Measurements from ENCODE around the gene GSTCD.
"Not testable (repeated sequence)": the region's sequence is repeated elsewhere in the genome, so short reads cannot be mapped to it uniquely, and the experiment has no call there.

The GSTCD gene

GRCh38 chr4:105708181-105709080, at the start of gene GSTCD, which contains the start of gene INTS12:
Gene GSTCD (plus strand): TSS chr4:105708784. CDS start chr4:105717614, 8,830 bp downstream.
Gene INTS12 (minus strand): TSS chr4:105708689. CDS start chr4:105700005, 8,684 bp downstream.
- peak; percentile 88 for DNase-seq

DNA sequence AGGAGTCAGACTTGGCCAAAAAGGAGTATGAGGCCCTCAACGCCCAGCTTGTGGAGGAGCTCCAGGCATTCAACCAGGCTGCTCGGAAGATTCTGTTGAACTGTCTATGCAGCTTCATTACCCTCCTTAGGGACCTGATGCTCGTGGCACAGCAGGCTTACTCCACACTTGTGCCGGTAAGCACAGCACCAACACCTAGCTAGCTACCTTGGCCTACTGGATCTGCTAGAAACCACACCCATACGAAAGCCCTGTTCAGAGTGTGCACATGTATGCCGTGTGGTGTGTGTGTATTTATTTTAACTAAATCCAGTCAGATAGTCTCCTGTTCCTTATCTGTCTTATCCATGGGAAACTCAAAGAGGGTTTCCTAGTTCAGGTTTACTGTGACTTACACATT, 49.4 kb upstream of the GSTCD start:
- no peak for DNase-seq

DNA sequence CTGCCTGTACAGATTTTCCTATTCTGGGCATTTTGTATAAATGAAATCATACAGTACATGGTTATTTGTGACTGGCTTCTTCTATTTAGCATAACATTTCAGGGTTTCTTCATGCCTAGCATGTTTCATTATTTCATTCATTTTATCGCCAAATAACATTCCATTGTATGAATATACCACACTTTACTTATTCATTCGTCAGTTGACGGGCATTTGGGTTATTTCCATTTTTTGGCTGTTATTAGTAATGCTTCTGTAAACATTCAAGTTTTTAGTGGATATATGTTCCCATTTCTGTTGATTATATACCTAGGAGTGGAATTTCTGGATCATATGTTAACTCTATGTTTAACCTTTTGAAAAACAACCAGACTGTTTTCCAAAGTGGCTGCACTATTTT, 47.6 kb upstream of the GSTCD start:
- DNase-seq, result no peak

DNA sequence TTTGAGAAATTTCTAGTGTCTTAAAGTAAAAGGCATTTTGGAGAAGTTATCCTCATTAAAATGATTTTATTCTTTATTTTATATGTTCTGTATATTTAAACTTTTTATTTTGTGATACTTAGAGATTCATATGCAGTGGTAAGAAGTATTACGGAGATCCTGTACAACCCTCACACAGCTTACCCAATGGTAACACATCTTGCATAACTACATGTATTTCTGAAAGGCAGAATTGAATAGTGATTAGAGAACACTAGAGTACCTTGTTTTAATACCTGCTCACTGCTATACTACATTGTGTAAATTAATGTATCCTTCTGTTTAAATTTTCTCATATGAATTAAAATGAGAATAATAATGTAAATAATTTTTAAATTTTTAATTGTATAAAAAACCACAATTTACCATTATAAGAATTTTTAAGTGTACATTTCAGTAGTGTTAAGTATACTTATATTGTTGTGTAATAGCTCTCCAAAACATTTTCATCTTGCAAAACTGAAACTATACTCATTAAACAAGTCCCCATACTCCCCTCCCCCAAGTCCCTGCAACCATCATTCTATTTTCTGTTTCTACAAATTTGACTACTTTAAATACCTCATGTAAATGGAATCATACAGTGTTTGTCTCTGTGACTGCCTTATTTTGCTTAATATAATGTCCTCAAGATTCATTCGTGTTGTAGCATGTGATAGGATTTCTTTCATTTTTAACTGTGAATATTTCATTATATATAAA, 45.5 kb upstream of the GSTCD start:
- no peak for DNase-seq

- no peak for DNase-seq
Measured at GRCh38 chr4:105666693-105667092, 41.9 kb upstream of the GSTCD start.

DNA sequence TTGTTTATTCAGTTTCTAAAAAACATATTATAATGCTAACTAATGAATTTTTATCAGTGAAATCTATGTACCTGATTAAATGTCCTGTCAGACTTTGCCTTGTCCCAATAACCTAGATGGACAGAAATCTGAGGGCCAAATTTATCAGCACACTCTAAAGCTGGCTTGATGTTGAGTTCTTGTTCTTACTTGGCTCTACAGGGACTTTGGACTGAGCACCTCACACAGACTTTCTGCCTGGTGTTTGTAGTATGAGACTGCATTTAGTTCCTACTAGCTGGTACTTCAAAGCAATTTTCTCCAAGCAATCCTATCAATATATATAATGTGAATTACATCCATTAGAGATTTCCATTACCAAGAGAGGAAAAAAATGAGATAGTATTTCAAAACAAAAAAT, 37.9 kb upstream of the GSTCD start:
- DNase-seq, result no peak

DNA sequence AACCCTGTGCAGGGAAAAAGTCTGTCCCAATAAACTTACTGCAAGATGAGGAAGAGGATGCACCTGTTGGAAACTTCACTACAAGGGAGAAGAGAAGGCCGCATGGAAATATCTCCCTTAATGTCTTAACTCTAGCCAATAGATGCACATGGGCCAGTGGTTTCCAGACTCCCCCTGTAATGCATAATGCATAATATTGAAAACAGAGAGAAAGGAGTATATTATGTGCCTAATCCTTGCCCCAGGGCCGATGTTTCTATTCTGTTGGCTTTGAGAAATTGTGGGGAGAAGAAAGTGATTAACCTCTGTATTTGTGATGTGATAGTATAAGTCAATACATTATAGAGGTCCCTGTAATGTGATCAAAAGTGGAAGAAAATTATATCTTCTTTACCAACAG, 37.3 kb upstream of the GSTCD start:
- no peak for DNase-seq

DNA sequence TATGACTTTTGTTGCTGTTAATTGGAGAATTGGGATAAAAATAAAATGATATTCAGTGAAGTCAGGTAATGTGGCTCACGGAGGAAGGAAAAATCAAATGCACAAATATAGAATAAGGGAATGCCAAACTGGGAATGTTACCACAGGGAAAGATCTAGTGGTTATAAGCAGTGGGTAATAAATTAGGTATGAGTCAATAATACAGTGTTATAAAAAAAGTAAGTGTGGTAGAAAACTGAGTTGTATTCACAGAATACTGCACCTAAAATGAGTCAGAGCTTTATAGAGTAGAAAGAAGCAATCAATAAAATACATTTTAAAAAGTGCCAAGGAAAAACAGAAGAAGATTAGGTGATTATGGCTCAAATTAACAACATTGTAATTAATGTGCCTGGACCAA, 34.6 kb upstream of the GSTCD start:
- no peak for DNase-seq

- DNase-seq, result no peak
Measured at GRCh38 chr4:105677709-105678108, 30.9 kb upstream of the GSTCD start.

- DNase-seq, result no peak
Measured at GRCh38 chr4:105679186-105679585, 29.4 kb upstream of the GSTCD start.

- no peak for DNase-seq
Measured at GRCh38 chr4:105683038-105683437, 25.5 kb upstream of the GSTCD start.

GRCh38 chr4:105686571-105686970, 22.0 kb upstream of the GSTCD start:
- no peak for DNase-seq

DNA sequence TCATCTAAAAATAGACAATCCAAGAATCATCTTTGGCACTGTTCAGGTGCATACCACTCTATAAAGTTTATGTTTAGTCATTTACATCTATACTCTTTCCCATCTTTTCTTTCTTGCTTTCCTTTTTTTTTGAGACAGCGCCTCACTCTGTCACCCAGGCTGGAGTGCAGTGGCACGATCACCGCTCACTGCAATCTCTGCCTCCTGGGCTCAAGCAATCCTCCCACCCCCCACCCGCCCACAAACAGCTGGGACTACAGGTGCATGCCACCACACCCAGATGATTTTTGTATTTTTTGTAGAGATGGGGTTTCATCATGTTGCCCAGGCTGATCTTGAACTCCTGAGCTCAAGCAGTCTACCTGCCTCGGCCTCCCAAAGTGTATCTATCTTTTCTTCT, 13.8 kb upstream of the GSTCD start:
- not testable (repeated sequence) for DNase-seq

DNA sequence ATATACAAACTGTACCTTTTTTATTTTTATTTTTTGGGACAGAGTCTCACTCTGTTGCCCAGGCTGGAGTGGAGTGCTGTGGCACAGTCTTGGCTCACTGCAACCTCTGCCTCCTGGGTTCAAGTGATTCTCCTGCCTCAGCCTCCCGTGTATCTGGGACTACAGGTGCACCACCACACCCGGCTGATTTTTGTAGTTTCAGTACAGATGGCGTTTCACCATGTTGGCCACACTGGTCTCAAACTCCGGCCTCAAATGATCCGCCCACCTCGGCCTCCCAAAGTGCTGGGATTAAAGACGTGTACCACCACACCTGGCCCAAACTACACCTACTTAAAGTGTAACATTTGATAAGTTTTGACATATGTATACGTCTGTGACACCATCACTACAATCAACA, 12.8 kb upstream of the GSTCD start:
- DNase-seq, result not testable (repeated sequence)

DNA sequence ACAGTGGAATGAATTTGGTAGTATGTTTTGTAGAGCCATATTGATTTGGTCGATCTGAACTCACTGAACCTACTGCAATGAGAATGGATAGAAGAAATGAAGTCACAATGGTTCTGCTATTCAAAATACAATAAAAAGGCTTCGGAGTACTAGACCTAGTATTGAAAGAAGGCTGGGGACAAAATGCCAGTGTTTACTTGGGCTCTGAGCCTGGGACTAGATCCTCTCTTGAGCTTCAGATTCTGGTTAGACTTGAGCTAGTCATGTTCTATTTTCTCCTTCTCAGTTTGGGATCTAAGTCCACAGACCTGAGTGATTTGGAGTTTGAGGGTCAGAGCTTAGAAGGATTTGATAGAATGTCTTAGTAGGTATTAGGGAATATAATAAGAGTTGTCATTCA, 10.0 kb upstream of the GSTCD start:
- DNase-seq, result no peak

DNA sequence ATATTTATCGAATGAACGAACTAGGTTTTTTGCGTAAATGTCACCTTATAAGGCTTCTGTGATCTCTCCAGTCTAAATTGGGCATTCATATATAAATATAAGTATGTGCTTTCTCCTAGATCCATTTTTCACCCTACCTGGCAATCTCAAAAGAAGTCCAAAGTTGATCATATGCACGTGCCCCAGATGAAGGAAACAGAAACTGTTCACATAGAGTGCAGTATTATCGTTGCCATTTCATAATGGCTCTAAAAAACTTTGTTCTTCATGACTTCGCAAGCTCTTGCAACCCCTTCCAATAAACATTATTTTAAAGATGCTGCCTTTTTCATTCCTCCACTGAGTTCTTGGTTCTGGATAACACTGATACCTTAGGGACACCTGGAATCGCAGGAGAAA, 803 bp upstream of the GSTCD start:
- no peak for DNase-seq

GRCh38 chr4:105709081-105709450, 482 bp downstream of the GSTCD start:
- no peak for DNase-seq

GRCh38 chr4:105710012-105710600, 1.5 kb downstream of the GSTCD start:
- no peak for DNase-seq

- no peak for DNase-seq
Measured at GRCh38 chr4:105710678-105711077, 2.1 kb downstream of the GSTCD start.

DNA sequence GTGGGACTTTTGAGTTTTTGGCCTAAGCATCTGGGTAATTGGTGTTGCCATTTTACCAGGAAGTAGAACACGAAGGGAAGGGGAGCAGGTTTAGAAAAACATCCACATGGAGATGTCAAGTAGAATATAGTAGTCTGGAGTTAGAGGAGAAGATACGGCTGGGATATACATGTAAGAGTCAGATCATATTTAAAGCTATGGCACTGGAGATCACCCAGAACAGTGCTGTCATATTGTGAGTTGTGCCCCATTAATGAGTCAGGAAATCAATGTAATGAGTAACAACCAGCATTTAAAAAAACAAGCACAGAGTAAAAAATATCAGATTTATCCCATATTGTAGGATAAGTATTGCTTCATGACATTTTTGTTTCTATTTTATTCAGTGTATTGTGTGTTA, 4.2 kb downstream of the GSTCD start:
- DNase-seq, result no peak

GRCh38 chr4:105714071-105714521, 5.5 kb downstream of the GSTCD start:
- no peak for DNase-seq

- DNase-seq, result no peak
Measured at GRCh38 chr4:105714932-105715331, 6.3 kb downstream of the GSTCD start.

GRCh38 chr4:105715692-105716278, 7.2 kb downstream of the GSTCD start:
- DNase-seq, result no peak
